Measurements from ENCODE around the gene PTPRM.

- TF ChIP-seq EZH2 (IDR thresholded peaks at IDR 0.05; ENCODE audit: borderline replicate concordance, low read depth, low read length, severe bottlenecking) = no peak
- TF ChIP-seq, protein P1, sequence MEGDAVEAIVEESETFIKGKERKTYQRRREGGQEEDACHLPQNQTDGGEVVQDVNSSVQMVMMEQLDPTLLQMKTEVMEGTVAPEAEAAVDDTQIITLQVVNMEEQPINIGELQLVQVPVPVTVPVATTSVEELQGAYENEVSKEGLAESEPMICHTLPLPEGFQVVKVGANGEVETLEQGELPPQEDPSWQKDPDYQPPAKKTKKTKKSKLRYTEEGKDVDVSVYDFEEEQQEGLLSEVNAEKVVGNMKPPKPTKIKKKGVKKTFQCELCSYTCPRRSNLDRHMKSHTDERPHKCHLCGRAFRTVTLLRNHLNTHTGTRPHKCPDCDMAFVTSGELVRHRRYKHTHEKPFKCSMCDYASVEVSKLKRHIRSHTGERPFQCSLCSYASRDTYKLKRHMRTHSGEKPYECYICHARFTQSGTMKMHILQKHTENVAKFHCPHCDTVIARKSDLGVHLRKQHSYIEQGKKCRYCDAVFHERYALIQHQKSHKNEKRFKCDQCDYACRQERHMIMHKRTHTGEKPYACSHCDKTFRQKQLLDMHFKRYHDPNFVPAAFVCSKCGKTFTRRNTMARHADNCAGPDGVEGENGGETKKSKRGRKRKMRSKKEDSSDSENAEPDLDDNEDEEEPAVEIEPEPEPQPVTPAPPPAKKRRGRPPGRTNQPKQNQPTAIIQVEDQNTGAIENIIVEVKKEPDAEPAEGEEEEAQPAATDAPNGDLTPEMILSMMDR (IDR thresholded peaks at IDR 0.05; ENCODE audit: borderline replicate concordance, extremely low read depth, low read length, poor library complexity, severe bottlenecking) = no peak
Measured at GRCh38 chr18:7663366-7664312, 96.5 kb downstream of the PTPRM start.

All from DND-41 (cell line).